BLaER1 (cell line): ENCODE data around the gene CRCP.
A peak's percentile ranks its signal among the peaks of the same experiment; 100 is the strongest.
"Not testable (repeated sequence)": the region's sequence is repeated elsewhere in the genome, so short reads cannot be mapped to it uniquely, and the experiment has no call there.

ENCODE experiments used
- H3K27ac ChIP-seq: shearing (Covaris generic); formaldehyde crosslinking; 2 replicates; pipeline ENCODE4 v1.8.1; 2022
- H3K27me3 ChIP-seq: shearing (Covaris generic); formaldehyde crosslinking; 2 replicates; pipeline ENCODE4 v1.8.1; 2022
- H3K36me3 ChIP-seq: shearing (Covaris generic); formaldehyde crosslinking; 2 replicates; pipeline ENCODE4 v1.8.1; 2022
- H3K4me1 ChIP-seq: shearing (Covaris generic); formaldehyde crosslinking; 2 replicates; pipeline ENCODE4 v1.8.1; 2022
- H3K4me2 ChIP-seq: shearing (Covaris generic); formaldehyde crosslinking; 2 replicates; pipeline ENCODE4 v1.8.1; 2022
- H3K4me3 ChIP-seq: shearing (Covaris generic); formaldehyde crosslinking; 2 replicates; pipeline ENCODE4 v1.8.1; 2022
- H3K9ac ChIP-seq: shearing (Covaris generic); formaldehyde crosslinking; 2 replicates; pipeline ENCODE4 v1.8.1; 2022
- H3K9me3 ChIP-seq: shearing (Covaris generic); formaldehyde crosslinking; 2 replicates; pipeline ENCODE4 v1.8.1; 2022
- H4K20me1 ChIP-seq: shearing (Covaris generic); formaldehyde crosslinking; 2 replicates; pipeline ENCODE4 v1.8.1; 2022
- Cebpa-rat ChIP-seq: shearing (Covaris generic); IDR thresholded peaks from 2 replicates; pipeline ENCODE4 v1.8.1; 2022

CRCP gene

GRCh38 chr7:66138994-66139752 lies 24.5 kb downstream of the CRCP start:
- H3K27ac ChIP-seq, result no peak overlapping the region
- H3K4me2 ChIP-seq, result no peak overlapping the region
- H4K20me1 ChIP-seq, result peaks cover 69% of the 10 kb centered on the region
- no peaks in the 10 kb centered on the region for H3K27me3 ChIP-seq
- H3K4me3 ChIP-seq, result no peak overlapping the region
- no peak for TF ChIP-seq Cebpa-rat
- no peaks in the 10 kb centered on the region for H3K9me3 ChIP-seq
- H3K36me3 ChIP-seq, result peaks cover 97% of the 10 kb centered on the region
- 0 out of 2 replicates have a peak overlapping the region, but pooled peaks have one; percentile 2 for H3K9ac ChIP-seq
- H3K4me1 ChIP-seq, result no peaks in the 10 kb centered on the region

- Histone ChIP-seq H3K36me3 (peaks cover 97% of the 10 kb centered on the region), H4K20me1 (peaks cover 80% of the 10 kb centered on the region), H3K4me3 (no peak overlapping the region), H3K4me1 (no peaks in the 10 kb centered on the region), H3K27ac (no peak overlapping the region), H3K4me2 (no peak overlapping the region), H3K9ac (no peak overlapping the region), H3K27me3 (no peaks in the 10 kb centered on the region), H3K9me3 (no peaks in the 10 kb centered on the region)
- TF ChIP-seq Cebpa-rat, result no peak
Observed at GRCh38 chr7:66140924-66141323, 26.3 kb downstream of the CRCP start.

GRCh38 chr7:66142334-66142733 lies 27.7 kb downstream of the CRCP start:
- Histone ChIP-seq H3K36me3 (peaks cover 98% of the 10 kb centered on the region), H3K4me3 (no peak overlapping the region), H3K27ac (no peak overlapping the region), H3K4me1 (no peaks in the 10 kb centered on the region), H4K20me1 (peaks cover 89% of the 10 kb centered on the region), H3K9ac (no peak overlapping the region), H3K4me2 (no peak overlapping the region), H3K27me3 (no peaks in the 10 kb centered on the region), H3K9me3 (no peaks in the 10 kb centered on the region)
- TF ChIP-seq Cebpa-rat, result no peak

- Histone ChIP-seq H3K9ac (no peak overlapping the region), H3K4me2 (no peak overlapping the region), H3K9me3 (no peaks in the 10 kb centered on the region), H3K4me3 (no peak overlapping the region), H3K27me3 (no peaks in the 10 kb centered on the region), H3K36me3 (peaks cover 99% of the 10 kb centered on the region), H3K27ac (no peak overlapping the region), H4K20me1 (peaks cover 89% of the 10 kb centered on the region), H3K4me1 (no peaks in the 10 kb centered on the region)
- TF ChIP-seq Cebpa-rat, result no peak
Observed at GRCh38 chr7:66142996-66143395, 28.3 kb downstream of the CRCP start.

GRCh38 chr7:66143876-66144332 lies 29.3 kb downstream of the CRCP start:
- H3K4me2 ChIP-seq, result no peak overlapping the region
- H3K36me3 ChIP-seq, result peaks cover 100% of the 10 kb centered on the region
- H3K4me3 ChIP-seq, result no peak overlapping the region
- peaks cover 92% of the 10 kb centered on the region for H4K20me1 ChIP-seq
- H3K4me1 ChIP-seq, result no peaks in the 10 kb centered on the region
- no peak for TF ChIP-seq Cebpa-rat
- H3K27me3 ChIP-seq, result no peaks in the 10 kb centered on the region
- H3K9ac ChIP-seq, result no peak overlapping the region
- no peaks in the 10 kb centered on the region for H3K9me3 ChIP-seq
- no peak overlapping the region for H3K27ac ChIP-seq

GRCh38 chr7:66145400-66146104 lies 30.9 kb downstream of the CRCP start:
- no peaks in the 10 kb centered on the region for H3K9me3 ChIP-seq
- TF ChIP-seq Cebpa-rat, result no peak
- peaks cover 100% of the 10 kb centered on the region for H3K36me3 ChIP-seq
- peaks cover 92% of the 10 kb centered on the region for H4K20me1 ChIP-seq
- no peak overlapping the region for H3K4me2 ChIP-seq
- H3K4me3 ChIP-seq, result no peak overlapping the region
- no peak overlapping the region for H3K9ac ChIP-seq
- no peak overlapping the region for H3K27ac ChIP-seq
- no peaks in the 10 kb centered on the region for H3K27me3 ChIP-seq
- peaks cover 5% of the 10 kb centered on the region; the same call in 1 of the 2 replicates for H3K4me1 ChIP-seq

GRCh38 chr7:66146701-66147100 lies 32.1 kb downstream of the CRCP start:
- peaks cover 9% of the 10 kb centered on the region; the same call in 1 of the 2 replicates for H3K4me1 ChIP-seq
- H3K27ac ChIP-seq, result no peak overlapping the region
- peaks cover 100% of the 10 kb centered on the region for H3K36me3 ChIP-seq
- H3K4me2 ChIP-seq, result no peak overlapping the region
- H3K27me3 ChIP-seq, result no peaks in the 10 kb centered on the region
- H3K9me3 ChIP-seq, result no peaks in the 10 kb centered on the region
- no peak for TF ChIP-seq Cebpa-rat
- H3K9ac ChIP-seq, result no peak overlapping the region
- H4K20me1 ChIP-seq, result peaks cover 90% of the 10 kb centered on the region
- H3K4me3 ChIP-seq, result no peak overlapping the region

- Histone ChIP-seq H4K20me1 (peaks cover 90% of the 10 kb centered on the region), H3K4me1 (peaks cover 19% of the 10 kb centered on the region; the same call in 1 of the 2 replicates), H3K36me3 (peaks cover 100% of the 10 kb centered on the region)
- H3K4me3 ChIP-seq, H3K4me2 ChIP-seq, H3K9me3 ChIP-seq, H3K27ac ChIP-seq, H3K9ac ChIP-seq, H3K27me3 ChIP-seq: not testable (repeated sequence)
Observed at GRCh38 chr7:66147657-66148056, 33.0 kb downstream of the CRCP start.

- no peak overlapping the region for H3K4me3 ChIP-seq
- no peak overlapping the region for H3K4me2 ChIP-seq
- H3K27me3 ChIP-seq, result no peaks in the 10 kb centered on the region; the same call in 1 of the 2 replicates
- peaks cover 19% of the 10 kb centered on the region; the same call in 1 of the 2 replicates for H3K4me1 ChIP-seq
- no peaks in the 10 kb centered on the region for H3K9me3 ChIP-seq
- peaks cover 69% of the 10 kb centered on the region for H4K20me1 ChIP-seq
- no peak overlapping the region for H3K9ac ChIP-seq
- H3K27ac ChIP-seq, result no peak overlapping the region
- H3K36me3 ChIP-seq, result peaks cover 99% of the 10 kb centered on the region
- TF ChIP-seq Cebpa-rat, result no peak
Observed at GRCh38 chr7:66150471-66150870, 35.8 kb downstream of the CRCP start.
